Ishikawa (cell line): ENCODE measurements around the gene LIG3.

Source experiments
- CEBPB ChIP-seq: IDR thresholded peaks from 2 replicates; pipeline ENCODE4 v1.6.1; 2012
- CREB1 ChIP-seq: IDR thresholded peaks from 2 replicates; pipeline ENCODE4 v1.6.1; 2012; ENCODE audit warnings: low read depth
- EGR1 ChIP-seq: IDR thresholded peaks from 2 replicates; pipeline ENCODE4 v1.6.1; 2012
- EP300 ChIP-seq: IDR thresholded peaks from 2 replicates; pipeline ENCODE4 v1.6.1; 2012; ENCODE audit warnings: borderline replicate concordance
- FOXM1 ChIP-seq: IDR thresholded peaks from 2 replicates; pipeline ENCODE4 v1.6.1; 2012; ENCODE audit warnings: low read depth, borderline replicate concordance
- NFIC ChIP-seq: IDR thresholded peaks from 2 replicates; pipeline ENCODE4 v1.6.1; 2012
- RAD21 ChIP-seq: IDR thresholded peaks from 2 replicates; pipeline ENCODE4 v1.6.1; 2012; ENCODE audit warnings: low read depth
- TAF1 ChIP-seq: IDR thresholded peaks from 2 replicates; pipeline ENCODE4 v1.6.1; 2012; ENCODE audit warnings: low read depth, mild to moderate bottlenecking
- TCF12 ChIP-seq: IDR thresholded peaks from 2 replicates; pipeline ENCODE4 v1.6.1; 2012; ENCODE audit warnings: low read depth
- TEAD4 ChIP-seq: IDR thresholded peaks from 2 replicates; pipeline ENCODE4 v1.6.1; 2012
- USF1 ChIP-seq: IDR thresholded peaks from 2 replicates; pipeline ENCODE4 v1.6.1; 2012
- YY1 ChIP-seq: IDR thresholded peaks from 2 replicates; pipeline ENCODE4 v1.6.1; 2012; ENCODE audit warnings: low read depth
- ZBTB7A ChIP-seq: IDR thresholded peaks from 2 replicates; pipeline ENCODE4 v1.6.1; 2012; ENCODE audit warnings: low read depth
- TF ChIP-seq, protein P1 (sequence below): IDR thresholded peaks from 2 replicates; pipeline ENCODE4 v1.6.1; 2012; ENCODE audit warnings: low read depth, mild to moderate bottlenecking
- TF ChIP-seq, protein P2 (sequence below): IDR thresholded peaks from 2 replicates; pipeline ENCODE4 v1.6.1; 2012

Gene LIG3

GRCh38 chr17:35028531-35029262 is 48.4 kb downstream of the LIG3 start:
- TF ChIP-seq RAD21: no peak
- TF ChIP-seq, protein P1, sequence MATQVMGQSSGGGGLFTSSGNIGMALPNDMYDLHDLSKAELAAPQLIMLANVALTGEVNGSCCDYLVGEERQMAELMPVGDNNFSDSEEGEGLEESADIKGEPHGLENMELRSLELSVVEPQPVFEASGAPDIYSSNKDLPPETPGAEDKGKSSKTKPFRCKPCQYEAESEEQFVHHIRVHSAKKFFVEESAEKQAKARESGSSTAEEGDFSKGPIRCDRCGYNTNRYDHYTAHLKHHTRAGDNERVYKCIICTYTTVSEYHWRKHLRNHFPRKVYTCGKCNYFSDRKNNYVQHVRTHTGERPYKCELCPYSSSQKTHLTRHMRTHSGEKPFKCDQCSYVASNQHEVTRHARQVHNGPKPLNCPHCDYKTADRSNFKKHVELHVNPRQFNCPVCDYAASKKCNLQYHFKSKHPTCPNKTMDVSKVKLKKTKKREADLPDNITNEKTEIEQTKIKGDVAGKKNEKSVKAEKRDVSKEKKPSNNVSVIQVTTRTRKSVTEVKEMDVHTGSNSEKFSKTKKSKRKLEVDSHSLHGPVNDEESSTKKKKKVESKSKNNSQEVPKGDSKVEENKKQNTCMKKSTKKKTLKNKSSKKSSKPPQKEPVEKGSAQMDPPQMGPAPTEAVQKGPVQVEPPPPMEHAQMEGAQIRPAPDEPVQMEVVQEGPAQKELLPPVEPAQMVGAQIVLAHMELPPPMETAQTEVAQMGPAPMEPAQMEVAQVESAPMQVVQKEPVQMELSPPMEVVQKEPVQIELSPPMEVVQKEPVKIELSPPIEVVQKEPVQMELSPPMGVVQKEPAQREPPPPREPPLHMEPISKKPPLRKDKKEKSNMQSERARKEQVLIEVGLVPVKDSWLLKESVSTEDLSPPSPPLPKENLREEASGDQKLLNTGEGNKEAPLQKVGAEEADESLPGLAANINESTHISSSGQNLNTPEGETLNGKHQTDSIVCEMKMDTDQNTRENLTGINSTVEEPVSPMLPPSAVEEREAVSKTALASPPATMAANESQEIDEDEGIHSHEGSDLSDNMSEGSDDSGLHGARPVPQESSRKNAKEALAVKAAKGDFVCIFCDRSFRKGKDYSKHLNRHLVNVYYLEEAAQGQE: no peak
- no peak for TF ChIP-seq FOXM1

DNA sequence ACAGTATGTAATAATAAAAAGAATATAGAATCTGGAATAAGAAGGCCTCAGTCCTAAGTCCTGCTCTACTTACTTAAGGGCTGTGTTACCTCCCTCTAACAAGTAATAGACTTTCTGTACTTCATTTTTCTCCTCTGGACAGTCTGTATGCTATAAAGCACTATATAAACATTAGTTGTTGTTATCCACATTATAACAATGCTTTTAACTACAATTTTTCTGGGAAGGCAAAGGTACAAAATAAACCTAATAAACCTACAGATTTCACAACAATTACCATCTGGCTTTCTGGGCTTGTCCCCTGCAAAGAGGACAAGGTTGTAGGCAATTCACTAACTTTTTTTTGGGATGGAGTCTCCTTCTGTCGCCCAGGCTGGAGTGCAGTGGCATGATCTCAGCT is 50.5 kb downstream of the LIG3 start:
- TF ChIP-seq NFIC: no peak
- TF ChIP-seq CREB1: no peak
- no peak for TF ChIP-seq EGR1
- TF ChIP-seq, protein P1: no peak
- TF ChIP-seq RAD21: no peak
- TF ChIP-seq ZBTB7A: no peak
- no peak for TF ChIP-seq EP300
- no peak for TF ChIP-seq TCF12
- TF ChIP-seq USF1: no peak

GRCh38 chr17:35038453-35038852 is 58.1 kb downstream of the LIG3 start:
- TF ChIP-seq USF1 (no peak), TCF12 (no peak), ZBTB7A (no peak), CEBPB (no peak), RAD21 (no peak), NFIC (no peak), EP300 (no peak), EGR1 (no peak), TAF1 (no peak)

- no peak for TF ChIP-seq YY1
- no peak for TF ChIP-seq FOXM1
- TF ChIP-seq, protein P2, sequence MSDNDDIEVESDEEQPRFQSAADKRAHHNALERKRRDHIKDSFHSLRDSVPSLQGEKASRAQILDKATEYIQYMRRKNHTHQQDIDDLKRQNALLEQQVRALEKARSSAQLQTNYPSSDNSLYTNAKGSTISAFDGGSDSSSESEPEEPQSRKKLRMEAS: no peak
- no peak for TF ChIP-seq TAF1
- no peak for TF ChIP-seq EP300
These were observed 61.1 kb downstream of the LIG3 start for GRCh38 chr17:35041390-35041789.

GRCh38 chr17:35044181-35044580 is 63.9 kb downstream of the LIG3 start:
- no peak for TF ChIP-seq TCF12
- TF ChIP-seq EGR1: no peak
- TF ChIP-seq USF1: no peak
- TF ChIP-seq, protein P2: no peak
- TF ChIP-seq EP300: no peak
- TF ChIP-seq TAF1: no peak
- TF ChIP-seq YY1: no peak
- no peak for TF ChIP-seq ZBTB7A
- no peak for TF ChIP-seq CREB1
- no peak for TF ChIP-seq RAD21
- no peak for TF ChIP-seq NFIC
- no peak for TF ChIP-seq CEBPB
- TF ChIP-seq FOXM1: no peak
- TF ChIP-seq, protein P1: no peak
- TF ChIP-seq TEAD4: no peak
